ENCODE results near the gene BORCS6.

BORCS6 gene

GRCh38 chr17:8153957-8154607, 35.9 kb downstream of the BORCS6 start:
- DNase-seq: peak; percentile 79

GRCh38 chr17:8153525-8153956, 36.4 kb downstream of the BORCS6 start:
- no peak for DNase-seq

- DNase-seq: no peak
Observed at GRCh38 chr17:8153031-8153451, 36.9 kb downstream of the BORCS6 start.

- DNase-seq: peak; percentile 90
Observed at GRCh38 chr17:8152112-8152775, 37.7 kb downstream of the BORCS6 start, which contains the start of gene PER1. Gene PER1, minus strand, starts transcription at chr17:8152404. Its CDS starts 1,698 bp downstream, at chr17:8150706.

- no peak for DNase-seq
Observed at GRCh38 chr17:8151641-8152111, 38.3 kb downstream of the BORCS6 start.

GRCh38 chr17:8151120-8151640, 38.8 kb downstream of the BORCS6 start:
- DNase-seq: peak; percentile 84

- no peak for DNase-seq
Observed at GRCh38 chr17:8150194-8151119, 39.5 kb downstream of the BORCS6 start.

GRCh38 chr17:8149419-8150193, 40.4 kb downstream of the BORCS6 start:
- no peak for DNase-seq

- DNase-seq: no peak
Observed at GRCh38 chr17:8148560-8148959, 41.4 kb downstream of the BORCS6 start.

- no peak for DNase-seq
Observed at GRCh38 chr17:8147805-8148404, 42.1 kb downstream of the BORCS6 start.

- no peak for DNase-seq
Observed at GRCh38 chr17:8147141-8147804, 42.7 kb downstream of the BORCS6 start.

- DNase-seq: no peak
Observed at GRCh38 chr17:8146381-8147140, 43.4 kb downstream of the BORCS6 start.

- DNase-seq: no peak
Observed at GRCh38 chr17:8145811-8146210, 44.2 kb downstream of the BORCS6 start.

GRCh38 chr17:8144401-8145231, 45.4 kb downstream of the BORCS6 start:
- no peak for DNase-seq

GRCh38 chr17:8143581-8144400, 46.2 kb downstream of the BORCS6 start:
- no peak for DNase-seq

- no peak for DNase-seq
Observed at GRCh38 chr17:8142887-8143580, 46.9 kb downstream of the BORCS6 start.

GRCh38 chr17:8142158-8142886, 47.7 kb downstream of the BORCS6 start:
- DNase-seq: no peak

Measured in CD4-positive, alpha-beta T cell treated with Interleukin-4 for 4 hours (primary cell).